ENCODE data around the gene DMAC2L.

GRCh38 chr14:50335989-50336824, 24.1 kb downstream of the DMAC2L start:
- TF ChIP-seq, protein P1, sequence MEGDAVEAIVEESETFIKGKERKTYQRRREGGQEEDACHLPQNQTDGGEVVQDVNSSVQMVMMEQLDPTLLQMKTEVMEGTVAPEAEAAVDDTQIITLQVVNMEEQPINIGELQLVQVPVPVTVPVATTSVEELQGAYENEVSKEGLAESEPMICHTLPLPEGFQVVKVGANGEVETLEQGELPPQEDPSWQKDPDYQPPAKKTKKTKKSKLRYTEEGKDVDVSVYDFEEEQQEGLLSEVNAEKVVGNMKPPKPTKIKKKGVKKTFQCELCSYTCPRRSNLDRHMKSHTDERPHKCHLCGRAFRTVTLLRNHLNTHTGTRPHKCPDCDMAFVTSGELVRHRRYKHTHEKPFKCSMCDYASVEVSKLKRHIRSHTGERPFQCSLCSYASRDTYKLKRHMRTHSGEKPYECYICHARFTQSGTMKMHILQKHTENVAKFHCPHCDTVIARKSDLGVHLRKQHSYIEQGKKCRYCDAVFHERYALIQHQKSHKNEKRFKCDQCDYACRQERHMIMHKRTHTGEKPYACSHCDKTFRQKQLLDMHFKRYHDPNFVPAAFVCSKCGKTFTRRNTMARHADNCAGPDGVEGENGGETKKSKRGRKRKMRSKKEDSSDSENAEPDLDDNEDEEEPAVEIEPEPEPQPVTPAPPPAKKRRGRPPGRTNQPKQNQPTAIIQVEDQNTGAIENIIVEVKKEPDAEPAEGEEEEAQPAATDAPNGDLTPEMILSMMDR (IDR thresholded peaks at IDR 0.05; ENCODE audit: insufficient read depth, low read depth, low read length) = no peak
- no peak for TF ChIP-seq EZH2 (IDR thresholded peaks at IDR 0.05; ENCODE audit: insufficient read depth, low read length)
